WTC11 (cell line): Measurements from ENCODE around the gene NCAPD2. TPM values are rescaled to one million over a fixed set of nuclear protein-coding genes. Genes with fewer than 3 reads are reported as not detected.
A peak's percentile ranks its signal among the peaks of the same experiment; 100 is the strongest.

ENCODE experiments used
- ATAC-seq: fragments of 200-7000 bp; cut with Tn5 transposase; 2 replicates; pipeline ENCODE4 v1.10.0; 2021; ENCODE audit warnings: mild to moderate bottlenecking, moderate library complexity
- CTCF ChIA-PET: fragments of 300-600 bp; sonication (Branson Sonifier 250); formaldehyde crosslinking; loops from one replicate; lab custom pipeline; 2021; ENCODE audit warnings: antibody characterized with exemption; lab: Charles Lee
- POLR2A ChIA-PET: fragments of 350-600 bp; sonication (Branson Sonifier 250); formaldehyde crosslinking; loops from one replicate; lab custom pipeline; 2021; ENCODE audit warnings: antibody characterized with exemption; lab: Charles Lee
- DNase-seq: peaks from one replicate; pipeline ENCODE4 v3.0.0; 2021; ENCODE audit warnings: low spot score
- H3K27ac Mint-ChIP-seq: 2 replicates; pipeline ENCODE4 v1.8.0; 2021; ENCODE audit warnings: mixed read lengths
- H3K27me3 Mint-ChIP-seq: 2 replicates; pipeline ENCODE4 v1.8.0; 2021; ENCODE audit warnings: low read depth, mild to moderate bottlenecking, moderate library complexity, mixed read lengths
- H3K36me3 Mint-ChIP-seq: 2 replicates; pipeline ENCODE4 v1.8.0; 2021; ENCODE audit warnings: mixed read lengths
- H3K4me1 Mint-ChIP-seq: 2 replicates; pipeline ENCODE4 v1.8.0; 2022; ENCODE audit warnings: mixed read lengths
- H3K4me3 Mint-ChIP-seq: 2 replicates; pipeline ENCODE4 v1.8.0; 2021; ENCODE audit warnings: mild to moderate bottlenecking, moderate library complexity, mixed read lengths
- H3K9me3 Mint-ChIP-seq: 2 replicates; pipeline ENCODE4 v1.8.0; 2021; ENCODE audit warnings: mixed read lengths
- ELF4 ChIP-seq: sonication (generic); formaldehyde crosslinking; IDR thresholded peaks from 2 replicates; pipeline ENCODE4 v1.8.1; 2022; ENCODE audit warnings: low read depth, mild to moderate bottlenecking, moderate library complexity, missing genetic modification reagents
- FOXK1 ChIP-seq: sonication (generic); formaldehyde crosslinking; IDR thresholded peaks from 2 replicates; pipeline ENCODE4 v1.8.0; 2022; ENCODE audit warnings: mild to moderate bottlenecking, moderate library complexity, missing genetic modification reagents
- GABPB1 ChIP-seq: sonication (generic); formaldehyde crosslinking; IDR thresholded peaks from 2 replicates; pipeline ENCODE4 v1.8.1; 2023; ENCODE audit warnings: mild to moderate bottlenecking, missing genetic modification reagents
- GTF2I ChIP-seq: fragments of 250-450 bp; sonication (Bioruptor Pico); conservative IDR thresholded peaks from 2 replicates; pipeline ENCODE4 v1.4.0; 2021; ENCODE audit warnings: mild to moderate bottlenecking
- PRRX2 ChIP-seq: fragments of 250-450 bp; sonication (Bioruptor Pico); IDR thresholded peaks from 2 replicates; pipeline ENCODE4 v1.8.0; 2021; ENCODE audit warnings: mild to moderate bottlenecking
- RELA ChIP-seq: sonication (generic); formaldehyde crosslinking; IDR thresholded peaks from 2 replicates; pipeline ENCODE4 v1.8.1; 2022; ENCODE audit warnings: missing genetic modification reagents, mild to moderate bottlenecking, borderline replicate concordance
- SMAD4 ChIP-seq: sonication (generic); formaldehyde crosslinking; IDR thresholded peaks from 2 replicates; pipeline ENCODE4 v1.8.0; 2022; ENCODE audit warnings: mild to moderate bottlenecking, missing genetic modification reagents
- TEAD1 ChIP-seq: sonication (generic); formaldehyde crosslinking; IDR thresholded peaks from 2 replicates; pipeline ENCODE4 v1.8.0; 2022; ENCODE audit warnings: mild to moderate bottlenecking, missing genetic modification reagents
- TEAD4 ChIP-seq: sonication (generic); formaldehyde crosslinking; IDR thresholded peaks from 2 replicates; pipeline ENCODE4 v1.8.0; 2022; ENCODE audit warnings: mild to moderate bottlenecking, missing genetic modification reagents
- total RNA-seq: library from RNA; stranded (reverse); gene quantifications from 3 replicates; pipeline ENCODE4 v1.2.3, GENCODE V29; 2021
- TF ChIP-seq, protein P1 (sequence below): sonication (generic); formaldehyde crosslinking; IDR thresholded peaks from 2 replicates; pipeline ENCODE4 v1.8.0; 2023; ENCODE audit warnings: missing genetic modification reagents
- TF ChIP-seq, protein P2 (sequence below): sonication (generic); formaldehyde crosslinking; IDR thresholded peaks from 2 replicates; pipeline ENCODE4 v1.8.1; 2023; ENCODE audit warnings: mild to moderate bottlenecking, missing genetic modification reagents
- TF ChIP-seq, protein P3 (sequence below): fragments of 250-450 bp; sonication (Bioruptor Pico); IDR thresholded peaks from 2 replicates; pipeline ENCODE4 v1.8.0; 2021; ENCODE audit warnings: mild to moderate bottlenecking
- TF ChIP-seq, protein P4 (sequence below): sonication (generic); formaldehyde crosslinking; IDR thresholded peaks from 2 replicates; pipeline ENCODE4 v1.8.1; 2022; ENCODE audit warnings: low read depth, mild to moderate bottlenecking, moderate library complexity, missing genetic modification reagents, borderline replicate concordance
- TF ChIP-seq, protein P5 (sequence below): fragments of 250-450 bp; sonication (Bioruptor Pico); conservative IDR thresholded peaks from 2 replicates; pipeline ENCODE4 v1.9.0; 2021; ENCODE audit warnings: mild to moderate bottlenecking
- TF ChIP-seq, protein P6 (sequence below): fragments of 250-450 bp; sonication (Bioruptor Pico); IDR thresholded peaks from 2 replicates; pipeline ENCODE4 v1.9.0; 2021; ENCODE audit warnings: mild to moderate bottlenecking
- TF ChIP-seq, protein P7 (sequence below): sonication (generic); formaldehyde crosslinking; IDR thresholded peaks from 2 replicates; pipeline ENCODE4 v1.8.1; 2022; ENCODE audit warnings: low read depth, missing genetic modification reagents, borderline replicate concordance

NCAPD2 gene
- total RNA-seq, 1 experiment from 2014 or later = 141 TPM

DNA sequence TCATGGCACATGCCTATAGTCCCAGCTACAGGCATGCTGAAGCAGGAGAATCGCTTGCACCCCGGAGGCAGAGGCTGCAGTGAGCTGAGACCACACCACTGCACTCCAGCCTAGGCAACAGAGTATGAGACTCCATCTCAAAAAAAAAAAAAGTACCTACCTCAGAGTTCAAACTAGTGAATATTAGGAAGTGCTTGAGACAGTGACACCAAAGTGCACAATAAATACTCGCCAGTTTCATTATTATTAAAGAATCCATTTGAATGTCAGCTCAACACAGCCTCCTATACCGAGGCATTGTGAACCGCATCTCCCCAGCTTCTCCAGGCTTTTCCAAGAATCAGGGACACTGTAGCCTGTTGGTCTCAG lies 45.4 kb downstream of the NCAPD2 start:
- no peak for TF ChIP-seq GTF2I (CRISPR knock-in tag)
- TF ChIP-seq FOXK1 = no peak
- TF ChIP-seq GABPB1 = no peak
- TF ChIP-seq, protein P1, sequence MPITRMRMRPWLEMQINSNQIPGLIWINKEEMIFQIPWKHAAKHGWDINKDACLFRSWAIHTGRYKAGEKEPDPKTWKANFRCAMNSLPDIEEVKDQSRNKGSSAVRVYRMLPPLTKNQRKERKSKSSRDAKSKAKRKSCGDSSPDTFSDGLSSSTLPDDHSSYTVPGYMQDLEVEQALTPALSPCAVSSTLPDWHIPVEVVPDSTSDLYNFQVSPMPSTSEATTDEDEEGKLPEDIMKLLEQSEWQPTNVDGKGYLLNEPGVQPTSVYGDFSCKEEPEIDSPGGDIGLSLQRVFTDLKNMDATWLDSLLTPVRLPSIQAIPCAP (CRISPR knock-in tag) = no peak
- TF ChIP-seq TEAD4 (CRISPR knock-in tag) = no peak
- TF ChIP-seq SMAD4 = no peak
- TF ChIP-seq, protein P2, sequence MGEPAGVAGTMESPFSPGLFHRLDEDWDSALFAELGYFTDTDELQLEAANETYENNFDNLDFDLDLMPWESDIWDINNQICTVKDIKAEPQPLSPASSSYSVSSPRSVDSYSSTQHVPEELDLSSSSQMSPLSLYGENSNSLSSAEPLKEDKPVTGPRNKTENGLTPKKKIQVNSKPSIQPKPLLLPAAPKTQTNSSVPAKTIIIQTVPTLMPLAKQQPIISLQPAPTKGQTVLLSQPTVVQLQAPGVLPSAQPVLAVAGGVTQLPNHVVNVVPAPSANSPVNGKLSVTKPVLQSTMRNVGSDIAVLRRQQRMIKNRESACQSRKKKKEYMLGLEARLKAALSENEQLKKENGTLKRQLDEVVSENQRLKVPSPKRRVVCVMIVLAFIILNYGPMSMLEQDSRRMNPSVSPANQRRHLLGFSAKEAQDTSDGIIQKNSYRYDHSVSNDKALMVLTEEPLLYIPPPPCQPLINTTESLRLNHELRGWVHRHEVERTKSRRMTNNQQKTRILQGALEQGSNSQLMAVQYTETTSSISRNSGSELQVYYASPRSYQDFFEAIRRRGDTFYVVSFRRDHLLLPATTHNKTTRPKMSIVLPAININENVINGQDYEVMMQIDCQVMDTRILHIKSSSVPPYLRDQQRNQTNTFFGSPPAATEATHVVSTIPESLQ (CRISPR knock-in tag) = no peak
- TF ChIP-seq, protein P3, sequence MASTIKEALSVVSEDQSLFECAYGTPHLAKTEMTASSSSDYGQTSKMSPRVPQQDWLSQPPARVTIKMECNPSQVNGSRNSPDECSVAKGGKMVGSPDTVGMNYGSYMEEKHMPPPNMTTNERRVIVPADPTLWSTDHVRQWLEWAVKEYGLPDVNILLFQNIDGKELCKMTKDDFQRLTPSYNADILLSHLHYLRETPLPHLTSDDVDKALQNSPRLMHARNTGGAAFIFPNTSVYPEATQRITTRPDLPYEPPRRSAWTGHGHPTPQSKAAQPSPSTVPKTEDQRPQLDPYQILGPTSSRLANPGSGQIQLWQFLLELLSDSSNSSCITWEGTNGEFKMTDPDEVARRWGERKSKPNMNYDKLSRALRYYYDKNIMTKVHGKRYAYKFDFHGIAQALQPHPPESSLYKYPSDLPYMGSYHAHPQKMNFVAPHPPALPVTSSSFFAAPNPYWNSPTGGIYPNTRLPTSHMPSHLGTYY (CRISPR knock-in tag) = no peak; the same call in 1 of the 2 replicates
- TF ChIP-seq ELF4 (CRISPR knock-in tag) = no peak
- TF ChIP-seq, protein P4, sequence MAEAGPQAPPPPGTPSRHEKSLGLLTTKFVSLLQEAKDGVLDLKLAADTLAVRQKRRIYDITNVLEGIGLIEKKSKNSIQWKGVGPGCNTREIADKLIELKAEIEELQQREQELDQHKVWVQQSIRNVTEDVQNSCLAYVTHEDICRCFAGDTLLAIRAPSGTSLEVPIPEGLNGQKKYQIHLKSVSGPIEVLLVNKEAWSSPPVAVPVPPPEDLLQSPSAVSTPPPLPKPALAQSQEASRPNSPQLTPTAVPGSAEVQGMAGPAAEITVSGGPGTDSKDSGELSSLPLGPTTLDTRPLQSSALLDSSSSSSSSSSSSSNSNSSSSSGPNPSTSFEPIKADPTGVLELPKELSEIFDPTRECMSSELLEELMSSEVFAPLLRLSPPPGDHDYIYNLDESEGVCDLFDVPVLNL (CRISPR knock-in tag) = no peak
- TF ChIP-seq, protein P5, sequence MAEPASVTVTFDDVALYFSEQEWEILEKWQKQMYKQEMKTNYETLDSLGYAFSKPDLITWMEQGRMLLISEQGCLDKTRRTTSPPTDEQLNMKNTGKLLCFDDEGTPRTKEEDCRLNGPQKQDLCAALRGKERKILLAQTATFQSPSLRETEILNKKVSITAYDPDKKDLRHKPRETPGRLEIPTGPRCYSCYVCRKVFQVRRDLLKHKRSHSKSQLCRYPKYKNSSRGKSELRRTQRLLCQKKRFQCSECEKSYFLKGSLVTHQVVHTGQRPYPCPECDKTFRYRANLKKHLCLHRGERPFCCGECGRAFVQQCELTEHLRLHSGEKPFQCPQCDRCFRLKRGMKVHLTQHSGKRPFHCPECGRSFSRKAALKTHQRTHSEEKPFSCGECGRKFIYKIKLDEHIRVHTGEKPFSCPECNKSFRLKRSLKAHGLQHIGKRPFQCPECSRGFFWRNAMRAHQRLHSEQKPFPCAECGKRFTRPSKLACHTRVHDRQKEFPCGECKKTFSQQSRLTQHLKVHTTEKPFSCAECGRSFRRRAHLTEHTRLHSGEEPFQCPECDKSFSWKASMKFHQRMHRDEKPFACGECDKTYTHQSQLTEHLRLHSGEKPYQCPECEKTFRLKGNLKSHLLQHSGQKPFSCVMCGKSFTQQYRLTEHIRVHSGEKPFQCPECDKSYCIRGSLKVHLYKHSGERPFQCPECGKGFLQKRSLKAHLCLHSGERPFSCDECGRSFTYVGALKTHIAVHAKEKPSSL = no peak
- no peak for TF ChIP-seq RELA (CRISPR knock-in tag)
- TF ChIP-seq, protein P6, sequence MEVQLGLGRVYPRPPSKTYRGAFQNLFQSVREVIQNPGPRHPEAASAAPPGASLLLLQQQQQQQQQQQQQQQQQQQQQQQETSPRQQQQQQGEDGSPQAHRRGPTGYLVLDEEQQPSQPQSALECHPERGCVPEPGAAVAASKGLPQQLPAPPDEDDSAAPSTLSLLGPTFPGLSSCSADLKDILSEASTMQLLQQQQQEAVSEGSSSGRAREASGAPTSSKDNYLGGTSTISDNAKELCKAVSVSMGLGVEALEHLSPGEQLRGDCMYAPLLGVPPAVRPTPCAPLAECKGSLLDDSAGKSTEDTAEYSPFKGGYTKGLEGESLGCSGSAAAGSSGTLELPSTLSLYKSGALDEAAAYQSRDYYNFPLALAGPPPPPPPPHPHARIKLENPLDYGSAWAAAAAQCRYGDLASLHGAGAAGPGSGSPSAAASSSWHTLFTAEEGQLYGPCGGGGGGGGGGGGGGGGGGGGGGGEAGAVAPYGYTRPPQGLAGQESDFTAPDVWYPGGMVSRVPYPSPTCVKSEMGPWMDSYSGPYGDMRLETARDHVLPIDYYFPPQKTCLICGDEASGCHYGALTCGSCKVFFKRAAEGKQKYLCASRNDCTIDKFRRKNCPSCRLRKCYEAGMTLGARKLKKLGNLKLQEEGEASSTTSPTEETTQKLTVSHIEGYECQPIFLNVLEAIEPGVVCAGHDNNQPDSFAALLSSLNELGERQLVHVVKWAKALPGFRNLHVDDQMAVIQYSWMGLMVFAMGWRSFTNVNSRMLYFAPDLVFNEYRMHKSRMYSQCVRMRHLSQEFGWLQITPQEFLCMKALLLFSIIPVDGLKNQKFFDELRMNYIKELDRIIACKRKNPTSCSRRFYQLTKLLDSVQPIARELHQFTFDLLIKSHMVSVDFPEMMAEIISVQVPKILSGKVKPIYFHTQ (CRISPR knock-in tag) = no peak; the same call in 1 of the 2 replicates
- no peak for TF ChIP-seq PRRX2
- TF ChIP-seq, protein P7, sequence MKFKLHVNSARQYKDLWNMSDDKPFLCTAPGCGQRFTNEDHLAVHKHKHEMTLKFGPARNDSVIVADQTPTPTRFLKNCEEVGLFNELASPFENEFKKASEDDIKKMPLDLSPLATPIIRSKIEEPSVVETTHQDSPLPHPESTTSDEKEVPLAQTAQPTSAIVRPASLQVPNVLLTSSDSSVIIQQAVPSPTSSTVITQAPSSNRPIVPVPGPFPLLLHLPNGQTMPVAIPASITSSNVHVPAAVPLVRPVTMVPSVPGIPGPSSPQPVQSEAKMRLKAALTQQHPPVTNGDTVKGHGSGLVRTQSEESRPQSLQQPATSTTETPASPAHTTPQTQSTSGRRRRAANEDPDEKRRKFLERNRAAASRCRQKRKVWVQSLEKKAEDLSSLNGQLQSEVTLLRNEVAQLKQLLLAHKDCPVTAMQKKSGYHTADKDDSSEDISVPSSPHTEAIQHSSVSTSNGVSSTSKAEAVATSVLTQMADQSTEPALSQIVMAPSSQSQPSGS = no peak
- no peak for TF ChIP-seq TEAD1 (CRISPR knock-in tag)
- H3K27me3 Mint-ChIP-seq = no peaks in the 10 kb centered on the region
- no peak; the same call in 1 of the 2 replicates for ATAC-seq
- no peak overlapping the region for H3K4me3 Mint-ChIP-seq
- no peak for DNase-seq
- H3K27ac Mint-ChIP-seq = peak overlapping the region; percentile 35; the same call in 1 of the 2 replicates
- H3K9me3 Mint-ChIP-seq = no peaks in the 10 kb centered on the region
- H3K4me1 Mint-ChIP-seq = peaks cover 44% of the 10 kb centered on the region
- ChIA-PET CTCF (interaction anchor here (0.7 to 7.1 kb wide), 11 partner anchors 15 to 217 kb away, joined by 3 to 195 read pairs (median 10); partner anchors contain the start of genes IFFO1 and NOP2), POLR2A (interaction anchor here (0.6 to 1.4 kb wide), 6 partner anchors 14 to 386 kb away, joined by 3 to 4 read pairs (median 4); partner anchors contain the start of gene ZNF384)
- H3K36me3 Mint-ChIP-seq = peaks cover 54% of the 10 kb centered on the region
